Measurements from ENCODE around the gene MXD1. TPM values are rescaled to one million over a fixed set of nuclear protein-coding genes. Genes with fewer than 3 reads are reported as not detected.

Gene MXD1
- total and polyA plus RNA-seq, 2 donors (not counting 3 experiments of a cell fraction or from before 2014, with no cell fraction given) = 6.7 to 10.6 TPM

GRCh38 chr2:69959425-69959824 lies 44.5 kb downstream of the MXD1 start:
- Histone ChIP-seq H4K20me1 (replicated peaks; ENCODE audit: control insufficient read depth, extremely low read depth, insufficient read depth, low read length) (no peaks in the 10 kb centered on the region), H3K4me3 (replicated peaks in 1 of 3; ENCODE audit: insufficient read depth in 1 of 3, low read depth in 1 of 3, low read length in 3 of 3) (no peak overlapping the region), H3K79me2 (ENCODE audit: control insufficient read depth, insufficient read depth, low read length) (no peaks in the 10 kb centered on the region), H3K4me1 (ENCODE audit: control insufficient read depth, extremely low read depth, insufficient read depth, low read length) (no peaks in the 10 kb centered on the region), H3K9ac (replicated peaks; ENCODE audit: extremely low read depth, insufficient read depth, low read length) (no peak overlapping the region), H3K36me3 (ENCODE audit: control insufficient read depth in 2 of 2, extremely low read depth in 1 of 2, insufficient read depth in 2 of 2, low read length in 2 of 2) (no peaks in the 10 kb centered on the region), H3K4me2 (ENCODE audit: insufficient read depth, low read length) (no peak overlapping the region), H2AFZ (ENCODE audit: low read depth, low read length) (no peak overlapping the region), H3K27ac (ENCODE audit: insufficient read depth, low read depth, low read length) (no peak overlapping the region), H3K9me3 (replicated peaks; ENCODE audit: control insufficient read depth, insufficient read depth, low read length) (no peaks in the 10 kb centered on the region), H3K9me1 (replicated peaks; ENCODE audit: control insufficient read depth, extremely low read depth, insufficient read depth, low read length) (no peaks in the 10 kb centered on the region), H3K27me3 (ENCODE audit: control insufficient read depth in 2 of 2, insufficient read depth in 2 of 2, low read length in 2 of 2) (peaks cover 14 to 23% of the 10 kb centered on the region in 2 experiments)
- no peak for TF ChIP-seq MYC (IDR thresholded peaks at IDR 0.05; ENCODE audit: low read depth, low read length)
- no peak for TF ChIP-seq JUN (IDR thresholded peaks at IDR 0.05; ENCODE audit: borderline replicate concordance, insufficient read depth, insufficient read length, low read depth)
- TF ChIP-seq POLR2AphosphoS5 (IDR thresholded peaks at IDR 0.05; ENCODE audit: insufficient read depth, low read depth, low read length) = no peak
- TF ChIP-seq EZH2 (IDR thresholded peaks at IDR 0.05; ENCODE audit: borderline replicate concordance, low read depth, low read length, severe bottlenecking) = no peak
- TF ChIP-seq FOS (IDR thresholded peaks at IDR 0.05; ENCODE audit: borderline replicate concordance, insufficient read depth, low read length) = no peak
- TF ChIP-seq POLR2A (IDR thresholded peaks at IDR 0.05; ENCODE audit: low read depth, low read length) = no peak
- TF ChIP-seq, protein P1, sequence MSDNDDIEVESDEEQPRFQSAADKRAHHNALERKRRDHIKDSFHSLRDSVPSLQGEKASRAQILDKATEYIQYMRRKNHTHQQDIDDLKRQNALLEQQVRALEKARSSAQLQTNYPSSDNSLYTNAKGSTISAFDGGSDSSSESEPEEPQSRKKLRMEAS (IDR thresholded peaks at IDR 0.05; ENCODE audit: insufficient read depth, insufficient read length) = no peak
- DNase-seq (ENCODE audit: low read depth, low spot score) (no peak), FAIRE-seq (no peak)
- ChIA-PET CTCF (no interaction called here), POLR2A (no interaction called here)
- dilution Hi-C loops (cut with MboI; ENCODE audit: extremely low pct_ligation_motif_present, low sequenced_read_pairs) = no loop called here
- no TSS peak for BruUV-seq (replicated peaks)
- intact Hi-C loops (cut with micrococcal nuclease) = no loop called here

GRCh38 chr2:69960821-69961220 lies 45.9 kb downstream of the MXD1 start:
- Histone ChIP-seq H3K9me1 (replicated peaks; ENCODE audit: control insufficient read depth, extremely low read depth, insufficient read depth, low read length) (no peaks in the 10 kb centered on the region), H2AFZ (ENCODE audit: low read depth, low read length) (no peak overlapping the region), H4K20me1 (replicated peaks; ENCODE audit: control insufficient read depth, extremely low read depth, insufficient read depth, low read length) (no peaks in the 10 kb centered on the region), H3K4me2 (ENCODE audit: insufficient read depth, low read length) (no peak overlapping the region), H3K36me3 (ENCODE audit: control insufficient read depth in 2 of 2, extremely low read depth in 1 of 2, insufficient read depth in 2 of 2, low read length in 2 of 2) (no peaks in the 10 kb centered on the region), H3K9ac (replicated peaks; ENCODE audit: extremely low read depth, insufficient read depth, low read length) (no peak overlapping the region), H3K9me3 (replicated peaks; ENCODE audit: control insufficient read depth, insufficient read depth, low read length) (no peaks in the 10 kb centered on the region), H3K27ac (ENCODE audit: insufficient read depth, low read depth, low read length) (no peak overlapping the region), H3K4me1 (ENCODE audit: control insufficient read depth, extremely low read depth, insufficient read depth, low read length) (no peaks in the 10 kb centered on the region), H3K27me3 (ENCODE audit: control insufficient read depth in 2 of 2, insufficient read depth in 2 of 2, low read length in 2 of 2) (peaks cover 10 to 23% of the 10 kb centered on the region in 2 experiments), H3K79me2 (ENCODE audit: control insufficient read depth, insufficient read depth, low read length) (no peaks in the 10 kb centered on the region), H3K4me3 (replicated peaks in 1 of 3; ENCODE audit: insufficient read depth in 1 of 3, low read depth in 1 of 3, low read length in 3 of 3) (no peak overlapping the region)
- POLR2A ChIA-PET = no interaction called here
- CTCF ChIA-PET = no interaction called here
- no peak for FAIRE-seq
- dilution Hi-C loops (cut with MboI; ENCODE audit: extremely low pct_ligation_motif_present, low sequenced_read_pairs) (no loop called here), intact Hi-C loops (cut with micrococcal nuclease) (no loop called here)
- no TSS peak for BruUV-seq (replicated peaks)
- TF ChIP-seq POLR2AphosphoS5 (IDR thresholded peaks at IDR 0.05; ENCODE audit: insufficient read depth, low read depth, low read length) = no peak
- TF ChIP-seq GATA2 (IDR thresholded peaks at IDR 0.05; ENCODE audit: insufficient read depth, insufficient read length, low read depth, low read length) = no peak
- TF ChIP-seq, protein P1 (IDR thresholded peaks at IDR 0.05; ENCODE audit: insufficient read depth, insufficient read length) = no peak
- TF ChIP-seq, protein P2, sequence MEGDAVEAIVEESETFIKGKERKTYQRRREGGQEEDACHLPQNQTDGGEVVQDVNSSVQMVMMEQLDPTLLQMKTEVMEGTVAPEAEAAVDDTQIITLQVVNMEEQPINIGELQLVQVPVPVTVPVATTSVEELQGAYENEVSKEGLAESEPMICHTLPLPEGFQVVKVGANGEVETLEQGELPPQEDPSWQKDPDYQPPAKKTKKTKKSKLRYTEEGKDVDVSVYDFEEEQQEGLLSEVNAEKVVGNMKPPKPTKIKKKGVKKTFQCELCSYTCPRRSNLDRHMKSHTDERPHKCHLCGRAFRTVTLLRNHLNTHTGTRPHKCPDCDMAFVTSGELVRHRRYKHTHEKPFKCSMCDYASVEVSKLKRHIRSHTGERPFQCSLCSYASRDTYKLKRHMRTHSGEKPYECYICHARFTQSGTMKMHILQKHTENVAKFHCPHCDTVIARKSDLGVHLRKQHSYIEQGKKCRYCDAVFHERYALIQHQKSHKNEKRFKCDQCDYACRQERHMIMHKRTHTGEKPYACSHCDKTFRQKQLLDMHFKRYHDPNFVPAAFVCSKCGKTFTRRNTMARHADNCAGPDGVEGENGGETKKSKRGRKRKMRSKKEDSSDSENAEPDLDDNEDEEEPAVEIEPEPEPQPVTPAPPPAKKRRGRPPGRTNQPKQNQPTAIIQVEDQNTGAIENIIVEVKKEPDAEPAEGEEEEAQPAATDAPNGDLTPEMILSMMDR (IDR thresholded peaks at IDR 0.05; ENCODE audit: extremely low read depth in 1 of 2, insufficient read depth in 1 of 2, low read depth in 1 of 2, low read length in 2 of 2) = no peak
- TF ChIP-seq FOS (IDR thresholded peaks at IDR 0.05; ENCODE audit: borderline replicate concordance, insufficient read depth, low read length) = no peak
- no peak for TF ChIP-seq MYC (IDR thresholded peaks at IDR 0.05; ENCODE audit: low read depth, low read length)
- no peak for TF ChIP-seq POLR2A (IDR thresholded peaks at IDR 0.05; ENCODE audit: low read depth, low read length)
- TF ChIP-seq JUN (IDR thresholded peaks at IDR 0.05; ENCODE audit: borderline replicate concordance, insufficient read depth, insufficient read length, low read depth) = no peak
- TF ChIP-seq EZH2 (IDR thresholded peaks at IDR 0.05; ENCODE audit: borderline replicate concordance, low read depth, low read length, severe bottlenecking) = no peak
- no peak for DNase-seq (ENCODE audit: low read depth, low spot score)

Measured in endothelial cell of umbilical vein (primary cell).